ENCODE data around the gene HSPB1.
"Not testable (repeated sequence)": the region's sequence is repeated elsewhere in the genome, so short reads cannot be mapped to it uniquely, and the experiment has no call there.

Gene HSPB1

GRCh38 chr7:76335417-76335816, 32.9 kb downstream of the HSPB1 start:
- not testable (repeated sequence) for DNase-seq

GRCh38 chr7:76336094-76336493, 33.6 kb downstream of the HSPB1 start:
- DNase-seq: no peak

DNA sequence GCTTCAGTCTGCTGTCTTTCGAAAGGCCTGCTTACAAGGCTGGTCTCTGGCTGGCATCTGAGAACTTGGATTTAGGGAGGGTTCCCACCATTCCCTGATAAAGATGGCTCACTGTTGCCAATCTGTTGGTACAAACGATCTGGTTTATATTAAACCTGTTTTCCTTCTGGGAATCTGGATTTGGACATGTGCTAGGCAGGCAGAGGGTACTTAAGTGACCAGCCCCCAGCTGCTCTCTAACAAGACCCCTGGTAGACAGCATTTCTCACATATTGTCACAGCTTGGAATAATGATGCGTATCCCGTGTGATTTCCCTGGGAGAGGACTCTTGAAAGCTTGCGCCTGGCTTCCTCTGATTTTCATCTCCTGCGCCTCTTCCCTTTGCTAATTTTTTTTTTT, 34.7 kb downstream of the HSPB1 start:
- DNase-seq: no peak

DNA sequence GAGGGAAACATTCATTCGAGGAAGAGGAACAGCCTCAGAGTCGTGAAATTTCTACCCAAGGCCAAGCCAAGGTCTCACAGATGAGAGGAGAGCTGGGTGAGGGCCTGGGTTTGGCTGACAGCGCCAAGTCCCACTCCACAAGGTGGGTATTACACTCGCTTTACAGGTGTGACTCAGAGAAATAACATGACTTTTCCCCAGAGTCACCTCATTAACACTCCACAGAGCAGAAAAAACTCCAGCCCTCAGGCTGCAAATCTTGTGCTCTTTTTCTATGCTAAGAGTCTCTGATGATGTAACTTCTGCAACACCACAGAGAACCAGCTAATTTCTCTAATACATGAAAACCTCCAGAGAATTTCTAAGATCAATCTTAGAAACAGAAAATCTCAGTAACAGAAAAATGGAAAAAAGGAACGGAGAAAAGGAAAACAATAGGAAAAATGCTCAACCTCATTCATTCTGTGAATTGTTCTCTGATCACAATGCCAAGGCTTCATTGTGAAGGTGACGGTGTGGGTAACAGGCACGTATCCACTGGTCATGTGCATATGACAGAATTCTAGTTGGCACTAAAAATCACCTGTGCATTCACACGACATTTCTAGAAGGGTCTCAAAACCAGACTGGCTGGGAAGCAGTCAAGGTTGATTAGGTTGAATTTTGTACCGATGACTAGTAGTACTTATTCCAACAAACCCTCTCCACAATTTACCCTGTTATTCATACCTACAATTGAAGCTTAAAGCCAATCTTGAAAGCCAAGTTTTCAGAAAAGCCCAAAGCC, 36.0 kb downstream of the HSPB1 start:
- DNase-seq: no peak

- no peak for DNase-seq
These were observed 38.2 kb downstream of the HSPB1 start for GRCh38 chr7:76340617-76341131.

- DNase-seq: no peak
These were observed 39.7 kb downstream of the HSPB1 start for GRCh38 chr7:76342222-76342621.

DNA sequence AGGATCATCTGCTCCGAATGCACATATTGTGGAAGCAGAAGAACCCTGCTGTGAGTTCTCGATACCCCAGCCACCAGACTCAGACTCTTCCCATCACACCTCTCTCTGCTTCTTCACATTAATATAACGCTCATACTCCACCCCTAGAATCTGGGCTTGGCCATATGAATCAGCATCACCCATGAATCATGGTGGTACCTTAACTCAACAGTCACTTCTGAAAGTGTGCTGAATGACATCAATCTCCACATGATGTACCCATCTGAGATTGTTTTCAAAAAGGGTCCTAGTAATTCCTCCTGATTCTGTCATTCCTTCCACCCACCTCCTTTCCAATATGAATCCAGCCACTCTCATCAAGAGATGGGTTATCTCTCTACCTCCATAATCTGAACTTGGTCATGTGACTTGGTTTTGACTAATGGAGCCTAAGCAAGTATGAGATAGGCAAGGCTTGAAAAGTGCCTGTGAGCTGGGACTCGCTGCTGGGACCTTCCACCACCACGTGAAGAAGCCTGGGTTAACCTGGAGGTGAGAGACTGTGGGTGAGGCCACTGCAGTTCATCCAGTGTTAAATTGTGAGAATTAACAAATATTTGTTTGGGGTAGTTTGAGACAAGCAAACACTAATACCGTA, 40.9 kb downstream of the HSPB1 start:
- no peak for DNase-seq

GRCh38 chr7:76343931-76344321, 41.5 kb downstream of the HSPB1 start:
- DNase-seq: no peak

DNA sequence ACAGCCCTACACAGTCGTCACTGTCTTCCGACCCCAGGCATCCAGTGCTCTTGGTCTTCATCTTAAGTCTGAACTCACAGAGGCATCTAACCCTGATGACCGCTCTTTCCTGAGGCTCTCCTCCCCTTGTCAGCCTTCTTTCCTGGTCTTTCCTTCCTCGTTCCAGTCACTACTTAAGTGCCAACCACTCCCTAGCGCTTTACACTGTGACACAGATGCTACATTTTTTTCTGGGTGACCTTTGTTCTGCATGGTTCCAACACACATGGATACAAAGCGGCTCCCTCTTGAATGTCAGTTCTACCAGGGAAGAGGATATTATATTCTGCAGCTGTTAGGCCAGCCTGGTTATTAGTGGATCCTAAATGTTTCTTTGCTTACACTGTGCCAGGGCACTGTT, 43.6 kb downstream of the HSPB1 start:
- no peak for DNase-seq

DNA sequence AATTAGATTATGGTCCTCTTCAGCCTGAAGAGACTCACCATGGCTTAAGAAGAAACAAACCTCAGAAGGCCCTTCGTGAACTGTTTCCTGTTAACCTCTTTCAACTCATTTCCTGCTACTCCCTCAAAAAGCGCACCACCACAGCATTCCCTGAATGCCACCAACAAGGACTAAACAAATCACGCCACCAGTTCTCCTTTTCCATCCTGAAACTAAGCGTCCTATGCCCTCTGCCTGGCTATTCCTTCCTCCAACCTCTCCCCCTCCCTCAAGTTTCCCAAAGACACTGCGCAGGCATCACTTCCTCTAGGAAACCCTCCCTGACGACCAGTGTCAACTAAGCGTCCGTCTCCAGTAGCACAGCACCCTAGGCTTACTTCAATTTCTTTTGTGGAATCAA, 44.3 kb downstream of the HSPB1 start:
- no peak for DNase-seq

GRCh38 chr7:76347710-76348109, 45.2 kb downstream of the HSPB1 start:
- DNase-seq: no peak

- DNase-seq: no peak
These were observed 46.9 kb downstream of the HSPB1 start for GRCh38 chr7:76349313-76349885.

DNA sequence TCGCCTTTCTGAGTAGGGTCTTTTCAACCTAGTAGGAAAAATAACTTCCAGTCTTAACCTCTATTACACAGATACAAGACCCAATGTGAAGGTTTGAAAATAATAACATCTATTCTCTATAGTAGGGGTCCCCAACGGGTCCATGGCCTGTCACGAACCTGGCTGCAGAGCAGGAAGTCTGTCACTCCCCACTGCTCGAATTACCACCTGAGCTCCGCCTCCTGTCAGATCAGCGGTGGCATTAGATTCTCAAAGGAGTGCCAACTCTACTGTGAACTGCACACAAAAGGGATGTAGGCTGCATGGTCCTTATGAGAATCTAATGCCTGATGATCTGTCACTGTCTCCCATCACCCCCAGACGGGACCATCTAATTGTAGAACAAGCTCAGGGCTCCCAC, 48.9 kb downstream of the HSPB1 start:
- DNase-seq: no peak

DNA sequence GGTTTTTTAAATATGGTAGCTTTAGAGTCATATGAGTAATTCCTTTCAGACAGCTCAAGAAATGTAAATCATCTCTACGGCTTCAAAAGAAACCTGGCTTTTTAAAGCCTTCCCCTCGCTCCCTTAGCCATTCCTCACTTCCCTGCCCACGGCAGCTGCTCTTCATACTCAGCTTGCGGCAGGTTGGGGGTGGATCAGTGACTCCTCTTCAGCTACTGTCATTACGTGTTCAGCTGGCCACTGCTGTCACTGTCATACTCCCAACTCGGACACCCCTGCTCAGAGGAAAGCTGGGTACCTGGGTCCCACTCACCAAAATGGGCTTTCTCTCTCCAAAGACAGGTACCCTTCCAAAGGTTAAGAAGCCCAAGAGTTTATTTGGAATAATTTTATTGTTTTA, 49.7 kb downstream of the HSPB1 start:
- no peak for DNase-seq

DNA sequence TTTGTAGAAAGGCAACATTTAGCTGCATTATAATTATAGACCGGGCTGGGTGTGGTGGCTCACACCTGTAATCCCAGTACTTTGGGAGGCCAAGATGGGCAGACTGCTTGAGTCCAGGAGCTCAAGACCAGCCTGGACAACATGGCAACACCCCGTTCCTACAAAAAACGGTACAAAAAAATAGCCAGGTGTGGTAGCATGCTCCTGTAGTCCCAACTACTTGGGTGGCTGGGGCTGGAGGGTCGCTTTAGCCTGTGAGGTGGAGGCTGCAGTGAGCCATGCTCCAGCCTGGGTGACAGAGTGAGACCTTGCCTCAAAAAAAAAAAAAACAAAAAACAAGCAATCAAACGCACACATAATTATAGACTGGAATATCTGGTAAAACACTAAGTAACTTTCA, 51.3 kb downstream of the HSPB1 start:
- DNase-seq: no peak

Data from DMS79 treated with DMSO at 0.1 percent for 48 hours (cell line).